GM18498 (cell line): ENCODE measurements around the gene SLC35A4.

Experiments
- ATAC-seq: cut with Tn5 transposase; IDR thresholded peaks from one replicate; pipeline ENCODE4 v1.9.1; 2021; ENCODE audit warnings: mild to moderate bottlenecking, moderate library complexity; ENCODE audit not compliant: unreplicated experiment

SLC35A4 gene

GRCh38 chr5:140557136-140557805 lies 7.4 kb upstream of the SLC35A4 start, which contains the start of gene SRA1:
Gene SRA1 (minus strand): TSS chr5:140557473. CDS start chr5:140557452, 21 bp downstream.
- ATAC-seq: peak; percentile 96

GRCh38 chr5:140557965-140558364 lies 6.7 kb upstream of the SLC35A4 start:
- ATAC-seq: no peak

GRCh38 chr5:140558542-140558941 lies 6.1 kb upstream of the SLC35A4 start:
- no peak for ATAC-seq

DNA sequence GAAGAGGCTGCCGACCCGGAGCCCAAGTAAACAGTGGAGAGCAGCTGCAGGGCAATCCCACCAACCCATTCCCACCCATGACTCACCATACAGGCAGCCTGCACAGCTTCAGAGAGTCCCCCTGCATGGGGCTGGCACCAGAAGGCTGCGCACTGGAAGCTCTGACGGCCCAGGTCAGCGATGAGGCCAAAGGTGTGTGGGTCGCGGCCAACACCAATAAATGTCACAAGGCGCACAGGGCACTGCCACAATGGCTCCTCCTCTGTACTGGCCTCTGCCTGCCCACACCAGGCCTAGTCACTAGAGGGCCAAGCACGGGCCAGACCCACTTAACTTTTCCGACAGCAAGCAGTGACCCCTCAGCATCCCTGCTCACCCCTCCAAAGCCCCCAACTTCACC lies 4.4 kb upstream of the SLC35A4 start:
- no peak for ATAC-seq

DNA sequence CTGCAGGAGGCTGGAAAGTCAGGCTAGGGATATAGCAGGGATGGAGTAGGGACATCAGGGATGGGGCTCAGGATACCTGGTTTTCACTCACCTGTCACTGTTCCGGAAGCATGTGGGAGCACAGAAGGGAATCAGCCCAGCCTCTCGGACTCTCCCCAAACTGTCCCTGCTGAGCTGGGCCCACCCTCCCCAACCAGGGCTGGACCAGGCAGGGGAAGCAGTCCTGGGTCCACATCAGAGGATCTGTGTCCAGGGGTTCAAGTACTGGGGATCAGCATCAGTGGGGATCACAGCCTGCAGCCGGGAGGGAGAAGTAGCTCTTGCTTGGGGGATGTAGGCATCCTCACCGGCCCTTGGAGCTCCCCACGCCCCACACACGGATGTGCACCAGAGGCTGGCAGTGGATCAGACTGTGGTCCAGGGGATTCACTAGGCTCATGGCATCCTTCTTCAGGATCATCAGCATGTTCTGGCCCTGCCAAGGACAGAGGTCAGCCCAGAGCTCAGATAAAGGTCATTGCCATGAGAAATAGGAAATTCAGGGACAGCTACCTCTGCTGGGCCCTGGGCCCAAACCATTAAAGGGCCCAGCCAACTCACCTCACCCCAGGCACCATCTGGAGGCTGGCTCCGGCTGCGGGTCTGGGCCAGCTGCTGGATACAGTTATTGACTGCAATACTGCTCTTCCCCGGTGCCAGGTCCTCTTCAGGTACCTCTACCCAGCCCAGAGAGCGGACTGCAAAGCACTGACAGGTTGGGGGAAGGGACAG lies 2.7 kb upstream of the SLC35A4 start:
- ATAC-seq: no peak

GRCh38 chr5:140563596-140563995 lies 1.0 kb upstream of the SLC35A4 start:
- ATAC-seq: no peak

- ATAC-seq: no peak
These were observed 574 bp downstream of the SLC35A4 start for GRCh38 chr5:140565024-140565779.

DNA sequence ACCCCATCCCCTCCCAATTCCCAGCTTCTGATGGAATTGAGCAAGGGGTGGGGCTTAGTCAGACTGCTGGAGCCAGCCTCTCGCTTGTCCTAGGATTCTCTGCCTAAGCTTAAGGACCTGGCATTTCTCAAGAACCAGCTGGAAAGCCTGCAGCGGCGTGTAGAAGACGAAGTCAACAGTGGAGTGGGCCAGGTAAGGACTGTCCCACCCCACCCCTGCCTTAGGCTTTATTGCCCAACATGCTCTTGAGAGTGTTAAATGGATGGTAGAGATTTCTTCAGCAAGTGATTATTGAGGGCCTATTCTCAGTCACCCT lies 1.1 kb downstream of the SLC35A4 start:
- ATAC-seq: no peak

DNA sequence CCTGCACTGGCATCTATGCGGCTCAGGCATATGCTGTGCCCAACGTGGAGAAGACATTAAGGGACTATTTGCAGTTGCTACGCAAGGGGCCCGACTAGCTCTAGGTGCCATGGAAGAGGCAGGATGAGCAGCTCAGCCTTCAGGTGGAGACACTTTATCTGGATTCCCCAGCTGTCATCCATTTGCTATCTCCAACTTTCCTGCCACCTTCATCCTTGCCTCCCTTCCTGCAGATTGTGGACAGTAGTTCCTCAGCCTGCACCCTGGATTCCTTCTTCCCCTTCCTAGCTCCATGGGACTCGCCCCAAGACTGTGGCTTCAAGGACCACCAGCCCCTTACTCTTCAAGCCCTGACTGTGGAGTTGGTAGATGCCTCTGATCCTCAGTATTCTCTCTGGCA lies 2.0 kb downstream of the SLC35A4 start:
- ATAC-seq: no peak

GRCh38 chr5:140567136-140567818 lies 2.6 kb downstream of the SLC35A4 start:
- no peak for ATAC-seq

GRCh38 chr5:140567871-140568270 lies 3.2 kb downstream of the SLC35A4 start:
- no peak for ATAC-seq

- ATAC-seq: no peak
These were observed 3.9 kb downstream of the SLC35A4 start for GRCh38 chr5:140568443-140569063.

GRCh38 chr5:140569197-140569596 lies 4.6 kb downstream of the SLC35A4 start:
- ATAC-seq: no peak

DNA sequence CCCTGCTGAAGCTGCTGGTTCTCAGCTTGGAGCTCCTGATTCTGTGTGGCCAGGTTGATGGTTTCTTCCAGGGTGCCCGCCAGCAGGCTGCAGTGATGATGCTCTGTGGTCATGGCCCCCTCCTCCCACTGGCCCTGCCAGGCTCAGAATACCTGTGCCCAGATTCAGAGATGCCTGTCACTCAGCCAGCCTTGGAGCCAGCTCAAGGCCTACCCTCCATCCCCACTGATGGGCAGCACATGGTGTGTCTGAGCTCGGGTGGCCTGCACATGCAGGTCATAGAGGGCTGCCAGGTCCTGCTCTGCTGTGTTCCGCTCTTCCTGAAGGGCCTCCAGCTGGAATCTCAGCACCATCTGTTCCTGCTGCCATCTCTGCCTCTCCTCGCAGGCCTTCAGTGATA lies 5.4 kb downstream of the SLC35A4 start:
- ATAC-seq: no peak

DNA sequence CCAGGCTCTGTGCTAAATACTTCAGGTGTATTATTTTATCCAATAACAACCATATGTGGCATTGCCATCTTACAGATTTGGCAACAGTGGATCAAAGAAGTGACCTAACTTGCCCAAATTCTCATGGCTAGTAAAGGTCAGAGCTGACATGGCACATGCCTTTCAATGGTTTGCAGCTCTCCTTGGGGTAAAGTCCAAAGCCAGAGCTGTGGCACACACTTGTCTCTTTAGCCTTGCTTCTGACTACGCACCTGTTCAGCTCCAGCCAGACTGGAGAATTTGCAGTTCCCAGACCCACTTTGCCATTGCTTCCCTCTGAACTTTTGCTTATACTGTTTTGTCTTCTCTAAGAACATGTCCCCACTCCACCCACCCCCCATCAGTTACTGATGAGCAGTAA lies 5.9 kb downstream of the SLC35A4 start:
- no peak for ATAC-seq

- no peak for ATAC-seq
These were observed 6.5 kb downstream of the SLC35A4 start for GRCh38 chr5:140571105-140571504.

DNA sequence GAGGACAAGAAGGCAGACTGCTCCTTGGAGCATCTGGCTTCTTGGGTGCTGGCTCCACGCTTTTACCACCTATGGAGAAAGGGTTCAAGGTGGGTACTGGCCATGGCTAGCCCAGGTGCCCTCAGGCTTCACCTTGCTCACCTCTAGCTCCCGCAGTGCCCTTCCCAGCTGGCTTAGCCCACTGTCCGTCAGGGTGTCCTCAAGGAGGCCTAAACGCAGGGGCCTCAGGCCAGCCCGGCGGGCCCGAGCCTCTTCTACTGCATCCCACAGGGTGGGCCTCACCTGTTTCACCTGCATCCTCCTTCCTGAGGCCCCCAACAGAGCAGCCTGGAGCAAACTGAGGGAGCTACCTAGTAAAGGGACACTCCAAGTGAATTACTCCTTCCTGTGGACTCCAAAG lies 9.1 kb downstream of the SLC35A4 start:
- no peak for ATAC-seq

- ATAC-seq: no peak
These were observed 9.5 kb downstream of the SLC35A4 start for GRCh38 chr5:140574165-140574564.

DNA sequence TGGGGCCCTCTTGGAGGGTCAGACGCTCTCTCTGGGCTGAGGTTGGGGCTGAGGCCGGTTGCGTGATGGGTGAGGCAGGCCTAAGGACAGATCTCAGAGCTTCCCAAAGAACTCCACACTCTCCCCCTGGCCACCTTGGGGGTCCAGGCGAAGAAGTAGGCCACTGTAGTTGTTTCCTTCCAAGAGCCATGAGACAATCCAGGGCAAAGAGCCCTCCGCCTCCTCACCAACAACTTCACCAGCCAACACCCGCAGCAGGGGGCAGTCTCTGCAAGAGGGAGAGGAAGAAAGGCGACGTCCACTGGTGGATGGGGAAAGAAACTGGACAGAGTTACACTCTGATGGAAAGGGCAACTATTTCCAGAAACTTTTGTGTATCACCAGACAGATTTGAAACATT lies 10.7 kb downstream of the SLC35A4 start:
- ATAC-seq: no peak

DNA sequence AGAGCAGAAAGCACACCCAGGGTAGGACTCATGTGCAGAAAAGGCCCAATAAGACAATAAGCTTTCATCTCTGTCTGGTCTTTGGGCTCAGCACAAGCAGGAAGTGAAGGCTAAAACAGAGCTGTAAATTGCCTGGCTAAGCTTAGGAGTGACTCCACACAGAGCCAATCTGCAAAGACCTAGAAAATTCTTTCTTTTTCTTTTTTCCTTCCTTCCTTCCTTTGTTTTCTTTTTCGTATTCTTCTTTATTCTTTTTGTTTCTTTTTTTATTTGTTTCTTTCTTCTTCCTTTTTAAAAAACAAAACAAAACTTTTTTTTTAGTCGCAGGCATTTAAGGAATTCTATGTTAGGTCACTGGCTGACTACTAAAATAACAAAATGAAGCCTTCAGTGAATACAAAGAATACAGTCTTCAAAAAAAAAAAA lies 12.2 kb downstream of the SLC35A4 start:
- ATAC-seq: no peak
